Measurements from ENCODE around the gene CPED1.

DNA sequence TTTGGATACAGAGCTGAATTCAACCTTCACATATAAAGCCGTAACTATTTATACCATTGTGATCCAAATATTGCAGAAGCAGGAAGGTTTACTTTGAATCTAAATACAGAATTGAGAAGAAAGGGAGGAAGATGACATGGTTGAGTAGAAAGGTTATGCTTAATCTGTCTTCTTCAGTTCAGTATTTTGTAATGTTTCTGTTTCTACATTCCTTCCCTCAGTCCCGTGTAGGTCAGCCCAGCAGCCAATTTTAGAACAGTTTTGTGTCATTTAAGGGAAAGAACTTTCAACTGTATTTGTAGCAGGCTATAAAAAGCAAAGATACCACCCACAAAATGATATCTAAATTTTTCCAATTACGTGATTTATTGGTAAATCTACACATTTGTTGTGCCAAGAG is 97.4 kb downstream of the CPED1 start:
- TF ChIP-seq EP300 (IDR thresholded peaks at IDR 0.05) (peak in 1 of 4 donors; percentile 67), POLR2A (IDR thresholded peaks at IDR 0.05) (no peak)
- TF ChIP-seq, protein P1, sequence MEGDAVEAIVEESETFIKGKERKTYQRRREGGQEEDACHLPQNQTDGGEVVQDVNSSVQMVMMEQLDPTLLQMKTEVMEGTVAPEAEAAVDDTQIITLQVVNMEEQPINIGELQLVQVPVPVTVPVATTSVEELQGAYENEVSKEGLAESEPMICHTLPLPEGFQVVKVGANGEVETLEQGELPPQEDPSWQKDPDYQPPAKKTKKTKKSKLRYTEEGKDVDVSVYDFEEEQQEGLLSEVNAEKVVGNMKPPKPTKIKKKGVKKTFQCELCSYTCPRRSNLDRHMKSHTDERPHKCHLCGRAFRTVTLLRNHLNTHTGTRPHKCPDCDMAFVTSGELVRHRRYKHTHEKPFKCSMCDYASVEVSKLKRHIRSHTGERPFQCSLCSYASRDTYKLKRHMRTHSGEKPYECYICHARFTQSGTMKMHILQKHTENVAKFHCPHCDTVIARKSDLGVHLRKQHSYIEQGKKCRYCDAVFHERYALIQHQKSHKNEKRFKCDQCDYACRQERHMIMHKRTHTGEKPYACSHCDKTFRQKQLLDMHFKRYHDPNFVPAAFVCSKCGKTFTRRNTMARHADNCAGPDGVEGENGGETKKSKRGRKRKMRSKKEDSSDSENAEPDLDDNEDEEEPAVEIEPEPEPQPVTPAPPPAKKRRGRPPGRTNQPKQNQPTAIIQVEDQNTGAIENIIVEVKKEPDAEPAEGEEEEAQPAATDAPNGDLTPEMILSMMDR (IDR thresholded peaks at IDR 0.05) = no peak
